GM12864 (cell line): Measurements from ENCODE around the gene PYGM.

Experiments used
- DNase-seq: peaks from one replicate; pipeline ENCODE4 v3.0.0-alpha.2; 2011; ENCODE audit warnings: low read depth
- H3K4me3 ChIP-seq: 2 replicates; pipeline ENCODE4 v1.5.1; 2011; ENCODE audit warnings: mild to moderate bottlenecking, low read depth, low read length, control low read depth
- TF ChIP-seq, protein P1 (sequence below): IDR thresholded peaks from 2 replicates; pipeline ENCODE4 v1.5.1; 2011; ENCODE audit warnings: low read depth, mild to moderate bottlenecking, moderate library complexity, low read length, control low read depth, inconsistent platforms; ENCODE audit errors: missing control alignments

PYGM gene

DNA sequence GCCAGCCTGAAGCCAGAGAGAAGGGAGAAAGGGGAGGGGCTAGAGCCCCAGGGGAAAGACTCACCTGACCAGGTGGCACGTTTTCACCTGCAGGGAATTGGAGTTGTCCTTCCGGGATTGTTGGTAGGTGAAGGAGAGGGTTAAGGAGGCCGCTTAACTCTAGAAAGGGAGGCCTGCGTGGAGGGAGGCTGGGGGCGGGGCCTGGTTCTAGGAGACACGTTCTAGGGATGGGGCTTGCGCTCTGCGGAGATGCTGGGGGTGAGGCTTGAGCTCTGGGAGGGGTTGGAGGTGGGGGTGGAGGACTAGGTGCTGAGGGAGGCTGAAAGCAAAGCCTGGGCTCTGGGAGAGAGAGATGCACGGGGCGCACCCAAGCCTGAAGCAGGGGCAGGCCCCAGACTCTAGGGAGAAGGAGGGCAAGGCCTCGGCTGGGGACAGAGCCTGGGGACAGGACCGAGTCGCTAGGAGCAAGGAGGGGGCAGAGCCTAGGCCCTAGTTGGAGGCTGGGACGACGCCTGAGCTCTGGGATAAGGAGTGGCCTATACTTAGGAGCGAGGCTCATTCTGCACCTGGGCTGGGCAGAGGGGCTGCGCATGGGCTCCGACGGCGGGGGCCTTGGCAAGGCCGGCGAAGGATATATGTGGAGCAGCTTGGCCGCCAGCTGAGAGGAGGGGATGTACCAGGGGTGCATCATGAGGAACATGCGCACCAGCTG, 18.2 kb downstream of the PYGM start:
- no peak overlapping the region for H3K4me3 ChIP-seq
- TF ChIP-seq, protein P1, sequence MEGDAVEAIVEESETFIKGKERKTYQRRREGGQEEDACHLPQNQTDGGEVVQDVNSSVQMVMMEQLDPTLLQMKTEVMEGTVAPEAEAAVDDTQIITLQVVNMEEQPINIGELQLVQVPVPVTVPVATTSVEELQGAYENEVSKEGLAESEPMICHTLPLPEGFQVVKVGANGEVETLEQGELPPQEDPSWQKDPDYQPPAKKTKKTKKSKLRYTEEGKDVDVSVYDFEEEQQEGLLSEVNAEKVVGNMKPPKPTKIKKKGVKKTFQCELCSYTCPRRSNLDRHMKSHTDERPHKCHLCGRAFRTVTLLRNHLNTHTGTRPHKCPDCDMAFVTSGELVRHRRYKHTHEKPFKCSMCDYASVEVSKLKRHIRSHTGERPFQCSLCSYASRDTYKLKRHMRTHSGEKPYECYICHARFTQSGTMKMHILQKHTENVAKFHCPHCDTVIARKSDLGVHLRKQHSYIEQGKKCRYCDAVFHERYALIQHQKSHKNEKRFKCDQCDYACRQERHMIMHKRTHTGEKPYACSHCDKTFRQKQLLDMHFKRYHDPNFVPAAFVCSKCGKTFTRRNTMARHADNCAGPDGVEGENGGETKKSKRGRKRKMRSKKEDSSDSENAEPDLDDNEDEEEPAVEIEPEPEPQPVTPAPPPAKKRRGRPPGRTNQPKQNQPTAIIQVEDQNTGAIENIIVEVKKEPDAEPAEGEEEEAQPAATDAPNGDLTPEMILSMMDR = no peak
- no peak for DNase-seq

DNA sequence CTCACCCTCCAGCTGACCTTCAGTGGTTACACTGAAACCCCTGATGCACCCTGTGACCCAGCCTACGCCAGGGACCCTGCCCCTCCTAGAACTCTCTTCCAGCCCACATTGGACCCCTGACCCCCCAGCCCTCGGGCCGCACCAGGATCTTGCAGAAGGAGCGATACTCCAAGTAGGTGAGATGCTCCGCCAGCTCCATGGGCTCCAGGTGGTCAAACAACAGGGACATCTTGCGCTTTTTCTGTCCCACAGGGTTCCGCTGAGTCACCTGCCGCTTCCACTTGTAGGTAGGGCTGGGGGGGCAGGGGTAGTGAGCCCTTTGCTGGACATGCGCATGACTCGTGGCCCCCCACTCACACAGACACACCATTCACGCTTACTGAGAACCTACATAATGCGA, 19.9 kb downstream of the PYGM start:
- no peak overlapping the region for H3K4me3 ChIP-seq
- TF ChIP-seq, protein P1 = no peak
- DNase-seq = no peak

DNA sequence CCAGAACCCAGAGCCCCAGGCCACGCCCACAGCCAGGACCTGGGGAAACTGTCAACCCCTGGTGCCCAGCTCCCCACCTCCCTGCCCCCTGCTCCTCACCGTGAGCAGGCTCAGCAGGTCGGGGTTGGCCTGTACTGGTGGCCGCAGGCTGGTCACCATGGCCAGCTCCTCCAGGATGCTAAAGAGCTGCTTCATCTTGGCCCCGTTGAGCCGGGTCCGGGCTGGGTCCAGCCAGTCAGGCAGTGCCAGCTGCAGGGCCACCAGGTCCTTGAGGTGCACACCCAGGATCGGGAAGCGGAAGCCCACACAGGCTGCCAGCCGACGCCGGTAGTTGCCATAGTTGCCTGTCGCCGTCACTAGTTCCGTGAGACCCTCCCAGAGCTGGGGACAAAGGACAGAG, 23.1 kb downstream of the PYGM start:
- TF ChIP-seq, protein P1 = no peak
- no peak for DNase-seq
- H3K4me3 ChIP-seq = no peak overlapping the region

DNA sequence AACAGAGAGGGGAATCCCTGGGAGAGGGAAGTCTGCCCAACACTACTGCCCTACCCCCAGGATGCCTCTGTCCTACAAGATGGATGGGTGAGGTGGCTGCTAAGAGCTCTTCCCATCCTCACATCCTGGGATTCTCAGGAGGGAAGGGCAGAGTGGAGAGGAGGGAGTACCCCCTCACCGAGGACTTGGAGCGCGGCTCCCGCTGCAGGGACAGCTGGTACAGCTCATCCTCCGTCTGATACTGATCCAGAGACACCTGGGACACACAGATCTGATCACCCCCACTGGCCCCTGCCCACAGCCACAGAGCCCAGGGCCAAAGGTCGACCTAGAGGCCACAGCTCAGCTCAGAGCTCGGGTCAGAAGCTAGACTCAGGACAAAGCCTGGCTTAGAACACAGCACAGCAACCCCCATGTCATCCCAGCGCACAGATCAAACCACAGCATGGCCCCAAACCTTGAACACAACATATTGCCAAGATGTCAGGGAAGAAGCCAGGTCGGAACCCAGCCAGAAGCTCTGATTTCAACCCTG, 24.0 kb downstream of the PYGM start:
- no peak for DNase-seq
- TF ChIP-seq, protein P1 = no peak

DNA sequence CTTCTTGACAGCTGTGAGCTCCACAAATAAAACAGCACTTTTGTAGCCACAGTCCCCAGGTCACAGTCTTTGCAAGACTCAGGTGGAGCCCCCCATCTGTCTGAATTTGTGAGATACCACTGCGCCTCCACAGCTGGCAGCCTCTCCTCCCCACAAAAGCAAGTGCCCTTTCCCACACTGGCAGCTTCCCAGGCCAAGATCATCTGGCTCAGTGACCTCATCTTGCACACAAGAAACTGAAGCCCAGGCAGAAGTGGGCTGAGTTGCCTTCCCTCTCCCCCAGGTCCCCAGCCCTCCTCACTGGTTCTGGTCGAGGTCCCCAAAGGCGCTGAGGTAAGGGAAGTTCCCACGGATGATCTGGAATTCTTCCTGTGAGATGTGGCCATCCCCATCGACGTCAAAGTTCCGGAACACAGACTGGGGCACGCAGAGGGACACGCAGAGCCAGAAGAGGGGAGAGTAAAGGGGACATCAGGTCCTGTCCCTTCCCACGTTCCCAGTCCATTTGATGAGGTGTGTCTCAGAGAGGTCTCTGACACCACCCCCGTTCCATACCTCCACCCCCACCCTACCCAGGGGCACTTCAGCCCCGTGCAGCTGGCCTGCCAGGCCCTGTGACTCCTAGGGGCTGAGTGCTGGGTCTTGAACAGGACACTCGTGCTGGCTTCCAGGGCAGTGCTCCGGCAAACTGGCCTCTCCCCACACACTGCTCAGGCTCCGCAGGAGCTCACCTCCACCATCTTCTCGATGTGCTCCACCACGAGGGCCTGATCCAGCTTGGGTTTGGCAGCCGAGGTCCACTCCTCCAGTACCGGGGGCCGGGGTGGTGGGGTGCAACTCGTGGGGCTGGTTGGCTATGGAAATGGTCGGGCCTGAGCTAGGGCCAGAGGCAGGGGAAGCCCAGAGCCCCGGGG, 24.7 kb downstream of the PYGM start:
- no peak for DNase-seq
- TF ChIP-seq, protein P1 = no peak
- no peak overlapping the region for H3K4me3 ChIP-seq

More for the DNA sequence above, 24.0 kb downstream of the PYGM start:
- no peak overlapping the region for H3K4me3 ChIP-seq

- H3K4me3 ChIP-seq = no peak overlapping the region
- no peak for DNase-seq
- TF ChIP-seq, protein P1 = no peak
Measured at GRCh38 chr11:64731601-64732000, 28.2 kb downstream of the PYGM start.
